ENCODE results near the gene ZNF764.

DNA sequence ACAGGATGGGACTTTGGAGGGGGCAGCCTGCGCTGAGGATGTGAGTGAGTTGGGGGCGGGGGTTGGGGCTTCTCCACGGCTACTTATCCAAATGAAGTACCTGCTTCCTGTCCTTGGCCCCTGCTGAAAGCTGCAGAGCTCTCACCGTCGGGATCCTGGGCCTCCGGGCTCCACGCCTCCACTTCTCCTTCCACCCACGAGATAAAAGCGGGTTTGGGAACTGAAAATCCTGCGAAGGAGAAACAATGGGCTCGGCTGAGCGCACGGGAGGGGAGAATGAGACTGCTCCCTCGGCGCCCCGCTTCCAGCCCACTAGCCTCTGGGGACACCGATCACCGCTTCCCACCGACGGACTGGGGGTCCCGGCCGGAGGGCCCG, 26.8 kb upstream of the ZNF764 start:
- TF ChIP-seq, protein P1, sequence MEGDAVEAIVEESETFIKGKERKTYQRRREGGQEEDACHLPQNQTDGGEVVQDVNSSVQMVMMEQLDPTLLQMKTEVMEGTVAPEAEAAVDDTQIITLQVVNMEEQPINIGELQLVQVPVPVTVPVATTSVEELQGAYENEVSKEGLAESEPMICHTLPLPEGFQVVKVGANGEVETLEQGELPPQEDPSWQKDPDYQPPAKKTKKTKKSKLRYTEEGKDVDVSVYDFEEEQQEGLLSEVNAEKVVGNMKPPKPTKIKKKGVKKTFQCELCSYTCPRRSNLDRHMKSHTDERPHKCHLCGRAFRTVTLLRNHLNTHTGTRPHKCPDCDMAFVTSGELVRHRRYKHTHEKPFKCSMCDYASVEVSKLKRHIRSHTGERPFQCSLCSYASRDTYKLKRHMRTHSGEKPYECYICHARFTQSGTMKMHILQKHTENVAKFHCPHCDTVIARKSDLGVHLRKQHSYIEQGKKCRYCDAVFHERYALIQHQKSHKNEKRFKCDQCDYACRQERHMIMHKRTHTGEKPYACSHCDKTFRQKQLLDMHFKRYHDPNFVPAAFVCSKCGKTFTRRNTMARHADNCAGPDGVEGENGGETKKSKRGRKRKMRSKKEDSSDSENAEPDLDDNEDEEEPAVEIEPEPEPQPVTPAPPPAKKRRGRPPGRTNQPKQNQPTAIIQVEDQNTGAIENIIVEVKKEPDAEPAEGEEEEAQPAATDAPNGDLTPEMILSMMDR (IDR thresholded peaks at IDR 0.05; ENCODE audit: low read depth, low read length, missing input control), result no peak
- TF ChIP-seq JUND (IDR thresholded peaks at IDR 0.05) (no peak), YY1 (IDR thresholded peaks at IDR 0.05) (no peak), GABPA (IDR thresholded peaks at IDR 0.05 in 1 of 2, conservative IDR thresholded peaks at IDR 0.05 in 1 of 2) (no peak), RXRA (IDR thresholded peaks at IDR 0.05) (no peak), HNF4A (conservative IDR thresholded peaks at IDR 0.05) (no peak), SP1 (IDR thresholded peaks at IDR 0.05) (no peak), EGR1 (IDR thresholded peaks at IDR 0.05; ENCODE audit: low read depth in 2 of 2) (no peak), TAF1 (conservative IDR thresholded peaks at IDR 0.05) (no peak)
- TF ChIP-seq, protein P2, sequence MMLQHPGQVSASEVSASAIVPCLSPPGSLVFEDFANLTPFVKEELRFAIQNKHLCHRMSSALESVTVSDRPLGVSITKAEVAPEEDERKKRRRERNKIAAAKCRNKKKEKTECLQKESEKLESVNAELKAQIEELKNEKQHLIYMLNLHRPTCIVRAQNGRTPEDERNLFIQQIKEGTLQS (IDR thresholded peaks at IDR 0.05), result no peak
- TF ChIP-seq, protein P3, sequence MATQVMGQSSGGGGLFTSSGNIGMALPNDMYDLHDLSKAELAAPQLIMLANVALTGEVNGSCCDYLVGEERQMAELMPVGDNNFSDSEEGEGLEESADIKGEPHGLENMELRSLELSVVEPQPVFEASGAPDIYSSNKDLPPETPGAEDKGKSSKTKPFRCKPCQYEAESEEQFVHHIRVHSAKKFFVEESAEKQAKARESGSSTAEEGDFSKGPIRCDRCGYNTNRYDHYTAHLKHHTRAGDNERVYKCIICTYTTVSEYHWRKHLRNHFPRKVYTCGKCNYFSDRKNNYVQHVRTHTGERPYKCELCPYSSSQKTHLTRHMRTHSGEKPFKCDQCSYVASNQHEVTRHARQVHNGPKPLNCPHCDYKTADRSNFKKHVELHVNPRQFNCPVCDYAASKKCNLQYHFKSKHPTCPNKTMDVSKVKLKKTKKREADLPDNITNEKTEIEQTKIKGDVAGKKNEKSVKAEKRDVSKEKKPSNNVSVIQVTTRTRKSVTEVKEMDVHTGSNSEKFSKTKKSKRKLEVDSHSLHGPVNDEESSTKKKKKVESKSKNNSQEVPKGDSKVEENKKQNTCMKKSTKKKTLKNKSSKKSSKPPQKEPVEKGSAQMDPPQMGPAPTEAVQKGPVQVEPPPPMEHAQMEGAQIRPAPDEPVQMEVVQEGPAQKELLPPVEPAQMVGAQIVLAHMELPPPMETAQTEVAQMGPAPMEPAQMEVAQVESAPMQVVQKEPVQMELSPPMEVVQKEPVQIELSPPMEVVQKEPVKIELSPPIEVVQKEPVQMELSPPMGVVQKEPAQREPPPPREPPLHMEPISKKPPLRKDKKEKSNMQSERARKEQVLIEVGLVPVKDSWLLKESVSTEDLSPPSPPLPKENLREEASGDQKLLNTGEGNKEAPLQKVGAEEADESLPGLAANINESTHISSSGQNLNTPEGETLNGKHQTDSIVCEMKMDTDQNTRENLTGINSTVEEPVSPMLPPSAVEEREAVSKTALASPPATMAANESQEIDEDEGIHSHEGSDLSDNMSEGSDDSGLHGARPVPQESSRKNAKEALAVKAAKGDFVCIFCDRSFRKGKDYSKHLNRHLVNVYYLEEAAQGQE (IDR thresholded peaks at IDR 0.05), result no peak
- TF ChIP-seq, protein P4, sequence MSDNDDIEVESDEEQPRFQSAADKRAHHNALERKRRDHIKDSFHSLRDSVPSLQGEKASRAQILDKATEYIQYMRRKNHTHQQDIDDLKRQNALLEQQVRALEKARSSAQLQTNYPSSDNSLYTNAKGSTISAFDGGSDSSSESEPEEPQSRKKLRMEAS (IDR thresholded peaks at IDR 0.05), result no peak
